NB4 (cell line): ENCODE data around the gene CCDC120.

ENCODE experiments used
- CTCF ChIP-seq: IDR thresholded peaks from one replicate; pipeline ENCODE4 v1.5.1; 2012; ENCODE audit warnings: low read depth, low read length
- POLR2A ChIP-seq: IDR thresholded peaks from 2 replicates; pipeline ENCODE4 v1.6.1; 2011; ENCODE audit warnings: mild to moderate bottlenecking; ENCODE audit not compliant: insufficient read length; ENCODE audit errors: extremely low read depth

GRCh38 chrX:49073601-49074575 is 15.1 kb downstream of the CCDC120 start, which contains the start of gene PRAF2:
- TF ChIP-seq POLR2A (no peak), CTCF (no peak)
